ENCODE measurements around the gene SLC25A25. TPM values are rescaled to one million over a fixed set of nuclear protein-coding genes. Genes with fewer than 3 reads are reported as not detected.

The SLC25A25 gene
- 9.8 TPM in 2 replicates for total RNA-seq

DNA sequence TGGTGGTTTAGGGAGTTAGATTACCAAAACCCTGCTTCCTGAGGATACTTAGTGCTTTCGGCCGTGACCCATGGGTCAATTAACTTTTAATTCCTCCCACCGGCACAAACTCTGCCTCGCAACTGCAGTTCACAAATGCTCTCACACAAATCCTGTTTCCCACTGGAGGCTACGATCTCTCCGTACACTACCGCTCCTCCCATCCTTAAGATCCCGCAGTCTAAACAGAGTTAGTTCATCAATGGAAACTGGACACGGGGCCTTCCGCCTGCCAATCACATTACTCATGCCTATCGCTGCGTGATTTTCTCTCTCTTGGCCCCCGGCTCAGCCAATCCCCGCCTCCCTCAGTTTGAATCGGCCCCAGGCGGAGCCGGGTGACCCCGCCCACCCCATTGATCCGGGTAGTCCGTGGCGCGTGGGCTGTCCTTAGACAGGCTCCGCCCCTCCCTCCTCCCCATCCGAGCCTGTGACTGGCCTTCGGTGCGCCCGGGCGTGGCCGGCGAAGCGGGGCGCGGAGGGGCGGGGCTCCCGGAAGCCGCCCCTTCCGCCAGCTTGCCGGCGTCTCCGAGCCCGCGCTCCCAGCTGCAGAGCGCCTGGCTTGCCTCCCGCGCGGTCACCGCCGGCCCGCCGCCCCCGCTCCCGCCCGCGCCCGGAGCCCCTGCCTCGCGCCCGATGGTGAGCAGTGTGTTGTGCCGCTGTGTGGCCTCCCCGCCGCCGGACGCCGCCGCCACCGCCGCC is at the start of gene SLC25A25:
Gene SLC25A25, plus strand, starts transcription at position 588 of the 741 bp plus-strand sequence. Its CDS starts 88 bp downstream, at position 676.

DNA sequence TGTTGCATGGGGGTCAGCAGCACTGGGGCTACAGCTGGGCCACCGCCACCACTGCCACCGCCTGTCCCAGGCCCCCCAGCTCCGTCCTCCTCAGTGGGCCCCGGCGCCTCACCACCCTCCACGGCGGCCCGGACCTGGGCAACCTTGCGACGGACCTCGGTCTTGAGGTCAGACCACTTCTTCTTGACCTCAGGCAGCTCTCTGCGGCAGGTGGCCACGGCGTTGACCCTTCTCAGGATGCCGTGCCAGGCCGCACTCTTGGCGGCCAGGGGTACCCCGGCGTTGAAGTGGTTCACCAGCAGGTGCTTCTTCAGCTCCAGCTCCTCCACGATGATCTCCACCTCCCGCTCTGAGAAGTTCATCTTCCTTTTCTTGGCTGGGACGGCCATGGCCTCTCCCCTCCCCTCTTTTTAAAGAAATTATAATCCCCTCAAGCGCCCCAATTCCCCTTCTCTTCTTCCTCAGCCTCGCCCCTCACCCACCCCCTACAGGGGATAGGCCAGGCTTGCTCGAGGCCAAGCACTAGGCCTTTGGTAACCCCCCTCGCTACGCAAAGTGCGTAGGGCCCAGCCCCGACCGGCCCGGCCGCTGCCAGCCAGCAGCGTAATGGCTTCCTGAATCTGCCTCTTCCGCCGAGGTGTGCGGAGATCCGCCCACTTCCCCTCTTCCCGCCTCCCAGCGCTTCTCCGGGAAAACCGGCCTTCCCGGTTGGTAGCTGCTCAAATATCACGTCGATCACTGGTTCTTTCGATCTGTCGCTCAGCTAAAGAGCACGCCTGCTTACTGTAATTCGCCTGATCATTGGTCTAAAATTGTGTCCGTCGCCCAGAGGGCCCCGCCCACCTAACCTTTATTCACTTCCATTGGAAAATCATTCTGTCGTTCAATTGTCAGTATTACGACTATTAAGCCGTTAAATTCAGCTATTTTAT is 1.1 kb upstream of the SLC25A25 start, which contains the start of gene NAIF1:
Gene NAIF1, minus strand, starts transcription at position 608 of the 932 bp plus-strand sequence. Its CDS starts 219 bp downstream, at position 389.

DNA sequence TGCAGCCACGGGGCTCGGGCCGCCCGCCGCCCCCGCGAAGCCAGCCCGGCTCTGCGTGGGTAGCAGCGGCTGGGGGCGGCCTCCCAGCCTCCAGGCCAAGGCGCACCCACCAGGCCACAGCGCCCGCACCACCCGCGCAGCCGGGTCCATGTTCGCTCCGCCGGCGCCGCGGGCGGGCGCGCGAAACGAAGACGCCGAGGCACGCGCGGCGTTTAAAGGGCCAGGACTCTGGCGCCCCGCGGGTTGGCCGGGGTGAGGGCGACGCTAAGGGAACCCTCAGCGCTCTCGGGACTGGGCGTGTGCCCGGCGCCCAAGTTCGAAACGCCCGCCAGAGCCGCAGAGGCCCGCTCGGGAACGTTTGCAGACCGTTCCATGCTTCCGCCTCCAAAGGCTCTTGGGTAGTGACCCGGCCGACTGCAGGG is 59.5 kb downstream of the SLC25A25 start, which contains the start of gene PTGES2:
Gene PTGES2, minus strand, starts transcription at position 162 of the 422 bp plus-strand sequence. Its CDS starts 12 bp downstream, at position 150.

DNA sequence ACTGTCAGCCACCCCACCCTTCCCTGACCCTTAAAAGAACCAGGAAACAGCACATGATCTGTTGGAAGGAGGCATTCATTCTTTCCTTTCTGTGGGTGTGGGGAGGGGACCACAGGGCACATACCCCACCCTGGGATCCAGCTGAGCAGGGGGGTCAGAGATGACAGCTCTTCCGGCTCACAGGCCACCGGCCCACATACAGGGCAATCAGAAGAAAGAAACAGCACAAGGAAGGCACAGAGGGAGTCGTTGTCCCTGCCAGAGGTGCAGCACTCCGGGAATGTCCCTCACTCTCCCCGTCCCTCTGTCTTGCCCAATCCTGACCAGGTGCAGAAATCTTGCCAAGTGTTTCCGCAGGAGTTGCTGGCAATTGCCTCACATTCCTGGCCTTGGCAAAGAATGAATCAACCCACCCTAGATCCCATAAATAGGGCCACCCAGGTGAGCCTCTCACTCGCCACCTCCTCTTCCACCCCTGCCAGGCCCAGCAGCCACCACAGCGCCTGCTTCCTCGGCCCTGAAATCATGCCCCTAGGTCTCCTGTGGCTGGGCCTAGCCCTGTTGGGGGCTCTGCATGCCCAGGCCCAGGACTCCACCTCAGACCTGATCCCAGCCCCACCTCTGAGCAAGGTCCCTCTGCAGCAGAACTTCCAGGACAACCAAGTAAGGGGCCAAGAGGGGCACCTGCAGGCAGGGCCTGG is 81.1 kb downstream of the SLC25A25 start, which contains the start of gene LCN2:
Gene LCN2, plus strand, starts transcription at position 453 of the 701 bp plus-strand sequence. Its CDS starts 73 bp downstream, at position 526.

Other genes starting within 250 kb of the SLC25A25 start
- 24.2 and 29.0 TPM in 2 replicates for gene ENG, start 213.6 kb upstream of the SLC25A25 start, total RNA-seq
- gene AK1, start 190.6 kb upstream of the SLC25A25 start, total RNA-seq: 29.5 and 40.1 TPM in 2 replicates
- gene ST6GALNAC6, start 168.6 kb upstream of the SLC25A25 start, total RNA-seq: 37.0 and 62.6 TPM in 2 replicates
- 34.1 and 46.1 TPM in 2 replicates for gene ST6GALNAC4, start 151.2 kb upstream of the SLC25A25 start, total RNA-seq
- 2.5 and 4.2 TPM in 2 replicates for gene PIP5KL1, start 137.5 kb upstream of the SLC25A25 start, total RNA-seq
- gene DPM2, start 130.4 kb upstream of the SLC25A25 start, total RNA-seq: 32.8 and 39.1 TPM in 2 replicates
- 4.6 and 9.5 TPM in 2 replicates for gene EEIG1, start 87.2 kb upstream of the SLC25A25 start, total RNA-seq
- gene NAIF1, start 912 bp upstream of the SLC25A25 start, total RNA-seq: 8.3 and 8.5 TPM in 2 replicates
- 84.0 and 100 TPM in 2 replicates for gene PTGES2, start 59.5 kb downstream of the SLC25A25 start, total RNA-seq
- gene LCN2, start 81.2 kb downstream of the SLC25A25 start, total RNA-seq: 1.9 TPM in 1 of 2 replicates, not detected in the other
- 177 and 374 TPM in 2 replicates for gene BBLN, start 92.0 kb downstream of the SLC25A25 start, total RNA-seq
- 67.0 and 90.5 TPM in 2 replicates for gene CIZ1, start 123.3 kb downstream of the SLC25A25 start, total RNA-seq
- gene DNM1, start 135.1 kb downstream of the SLC25A25 start, total RNA-seq: 44.2 and 131 TPM in 2 replicates
- gene GOLGA2, start 207.8 kb downstream of the SLC25A25 start, total RNA-seq: 41.7 and 62.4 TPM in 2 replicates
- 48.6 and 66.6 TPM in 2 replicates for gene SWI5, start 208.0 kb downstream of the SLC25A25 start, total RNA-seq

Measured in mesangial cell (primary cell).